COR-L47 (cell line): ENCODE data around the gene CRYBG2.
A peak's percentile ranks its signal among the peaks of the same experiment; 100 is the strongest.

Experiments used
- DNase-seq: peaks from one replicate; lab custom pipeline; 2025; lab: John Stamatoyannopoulos, UW

CRYBG2 gene

DNA sequence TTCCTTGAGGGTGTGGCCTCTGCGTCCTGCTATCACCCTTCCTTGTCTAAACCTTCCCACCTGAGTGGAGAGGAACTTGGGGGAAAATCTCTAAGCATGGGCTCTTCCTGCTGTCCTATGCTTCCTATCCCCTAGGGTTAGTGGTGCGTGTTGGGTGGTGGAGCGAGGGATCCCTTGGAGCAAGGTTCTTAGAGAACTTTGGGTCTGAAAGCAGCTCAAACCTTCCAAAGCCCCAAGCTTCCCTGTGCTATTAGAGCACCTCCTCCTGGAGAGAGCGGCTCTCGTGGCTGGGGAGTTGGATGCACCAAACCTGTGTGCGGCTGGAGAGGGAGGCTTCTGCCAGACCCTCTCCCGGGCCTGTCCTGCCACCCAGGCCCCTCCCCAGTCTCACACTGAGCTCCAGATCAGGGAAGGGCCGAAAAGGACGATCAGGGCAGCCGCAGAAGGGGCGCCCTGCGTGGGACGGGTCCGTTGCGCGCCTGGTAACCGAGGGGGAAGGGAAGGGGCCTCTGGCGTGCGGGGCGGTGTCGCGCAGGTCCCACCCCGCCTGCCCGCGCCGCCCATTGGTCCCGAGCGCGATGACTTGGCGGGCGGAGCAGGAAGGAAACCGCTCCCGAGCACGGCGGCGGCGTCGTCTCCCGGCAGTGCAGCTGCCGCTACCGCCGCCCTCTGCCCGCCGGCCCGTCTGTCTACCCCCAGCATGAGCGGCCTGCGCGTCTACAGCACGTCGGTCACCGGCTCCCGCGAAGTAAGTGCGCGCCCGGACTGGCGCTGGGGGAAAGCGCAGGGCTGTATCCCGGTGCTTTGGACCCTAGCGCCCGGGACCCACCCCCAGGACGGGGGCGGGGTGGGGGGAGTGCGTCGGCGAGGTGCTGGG, 74.2 kb downstream of the CRYBG2 start, which contains the start of gene SH3BGRL3:
Gene SH3BGRL3 (plus strand): TSS at position 631 of the 877 bp plus-strand sequence. CDS start 70 bp downstream, at position 701.
- DNase-seq = peak; percentile 71

- DNase-seq = no peak
These were observed 75.0 kb downstream of the CRYBG2 start for GRCh38 chr1:26278724-26279455.

- DNase-seq = no peak
These were observed 75.6 kb downstream of the CRYBG2 start for GRCh38 chr1:26278303-26278702.

DNA sequence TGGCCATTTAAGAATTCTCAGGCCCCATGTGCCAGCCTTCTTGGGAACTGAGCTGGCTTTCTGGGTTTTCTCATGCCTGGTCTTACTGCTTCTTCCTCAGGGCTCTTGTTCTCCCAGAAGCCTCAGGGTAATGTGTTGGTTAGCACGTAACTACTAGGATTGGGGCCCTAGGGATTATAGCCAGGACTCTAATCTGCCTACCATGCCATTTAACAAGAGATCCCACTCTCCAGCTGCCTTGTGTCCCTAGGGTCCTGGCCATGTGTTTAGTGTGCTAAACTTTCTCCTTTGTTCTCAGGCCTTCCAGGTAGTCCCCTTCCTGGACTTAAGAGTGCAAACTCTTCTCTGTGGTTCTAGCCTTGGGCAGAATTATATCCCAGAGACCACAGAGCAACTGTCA, 76.2 kb downstream of the CRYBG2 start:
- DNase-seq = no peak

- DNase-seq = no peak
These were observed 76.7 kb downstream of the CRYBG2 start for GRCh38 chr1:26277261-26277661.

- no peak for DNase-seq
These were observed 77.5 kb downstream of the CRYBG2 start for GRCh38 chr1:26276432-26276838.

GRCh38 chr1:26275580-26276431, 78.1 kb downstream of the CRYBG2 start:
- DNase-seq = peak; percentile 42

DNA sequence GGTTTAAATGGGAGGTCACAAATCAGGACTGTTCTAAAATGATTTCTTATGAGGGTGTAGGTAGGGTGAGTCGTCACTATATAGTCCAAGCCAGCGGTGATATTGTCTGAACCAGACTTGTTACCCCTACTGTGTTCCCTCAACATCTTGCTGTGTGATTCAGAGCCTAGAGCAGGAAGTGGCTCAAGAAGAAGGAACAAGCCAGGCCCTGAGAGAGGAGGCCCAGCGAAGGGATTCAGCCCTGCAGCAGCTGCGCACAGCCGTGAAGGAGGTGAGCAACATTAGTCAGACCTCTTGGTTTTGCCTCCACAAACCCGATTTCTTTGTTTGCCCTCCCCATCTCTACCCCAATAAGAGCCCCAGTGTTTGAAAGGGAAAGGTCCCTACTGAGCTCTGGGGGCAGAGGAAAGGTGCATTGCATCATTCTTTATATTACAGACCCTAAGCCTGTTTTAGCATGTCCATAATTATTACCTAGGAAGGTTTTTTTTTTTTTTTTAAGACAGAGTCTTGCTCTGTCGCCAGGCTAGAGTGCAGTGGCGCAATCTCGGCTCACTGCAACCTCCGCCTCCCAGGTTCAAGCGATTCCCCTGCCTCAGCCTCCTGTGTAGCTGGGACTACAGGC, 79.0 kb downstream of the CRYBG2 start:
- DNase-seq = no peak
